ENCODE results near the gene CNGB1.

Gene CNGB1

DNA sequence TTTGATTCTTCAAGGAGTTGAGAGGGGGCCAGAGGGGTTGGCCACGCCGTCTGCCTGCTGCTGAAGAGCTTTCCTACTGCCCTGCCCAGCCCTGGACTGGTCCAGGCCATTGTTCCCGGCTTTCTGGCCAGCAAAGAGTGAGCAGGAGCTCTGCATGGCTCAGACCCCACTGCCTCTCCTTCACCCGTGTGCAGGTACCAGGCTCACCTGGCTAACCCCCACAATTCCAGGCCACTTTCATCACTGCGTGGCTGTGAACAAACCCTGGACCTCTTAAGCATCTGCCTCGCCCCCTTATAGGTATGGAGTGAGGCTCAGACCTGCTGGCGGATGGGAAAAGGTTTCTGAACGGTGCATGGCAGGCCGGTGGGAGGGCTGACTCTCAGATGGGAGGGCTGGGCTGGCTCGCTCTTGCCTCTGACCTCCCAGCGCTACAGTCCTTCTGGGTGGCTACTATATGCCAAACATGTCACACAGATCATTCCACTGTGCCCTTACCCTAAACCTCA is 20.7 kb upstream of the CNGB1 start:
- no peak overlapping the region for H3K4me3 ChIP-seq (ENCODE audit: severe bottlenecking)
- no peaks in the 10 kb centered on the region for H3K9me3 ChIP-seq (ENCODE audit: severe bottlenecking)
- no peak overlapping the region for H3K27ac ChIP-seq (ENCODE audit: poor library complexity, severe bottlenecking)
- H3K27me3 ChIP-seq (ENCODE audit: insufficient read depth, poor library complexity, severe bottlenecking): no peaks in the 10 kb centered on the region
- peaks cover 9% of the 10 kb centered on the region for H3K36me3 ChIP-seq (ENCODE audit: low read depth)
- H3K4me1 ChIP-seq (ENCODE audit: insufficient read depth, poor library complexity, severe bottlenecking): peaks cover 22% of the 10 kb centered on the region
- DNase-seq (ENCODE audit: low spot score) (no peak), ATAC-seq (ENCODE audit: low read depth) (no peak)
- TF ChIP-seq, protein P1, sequence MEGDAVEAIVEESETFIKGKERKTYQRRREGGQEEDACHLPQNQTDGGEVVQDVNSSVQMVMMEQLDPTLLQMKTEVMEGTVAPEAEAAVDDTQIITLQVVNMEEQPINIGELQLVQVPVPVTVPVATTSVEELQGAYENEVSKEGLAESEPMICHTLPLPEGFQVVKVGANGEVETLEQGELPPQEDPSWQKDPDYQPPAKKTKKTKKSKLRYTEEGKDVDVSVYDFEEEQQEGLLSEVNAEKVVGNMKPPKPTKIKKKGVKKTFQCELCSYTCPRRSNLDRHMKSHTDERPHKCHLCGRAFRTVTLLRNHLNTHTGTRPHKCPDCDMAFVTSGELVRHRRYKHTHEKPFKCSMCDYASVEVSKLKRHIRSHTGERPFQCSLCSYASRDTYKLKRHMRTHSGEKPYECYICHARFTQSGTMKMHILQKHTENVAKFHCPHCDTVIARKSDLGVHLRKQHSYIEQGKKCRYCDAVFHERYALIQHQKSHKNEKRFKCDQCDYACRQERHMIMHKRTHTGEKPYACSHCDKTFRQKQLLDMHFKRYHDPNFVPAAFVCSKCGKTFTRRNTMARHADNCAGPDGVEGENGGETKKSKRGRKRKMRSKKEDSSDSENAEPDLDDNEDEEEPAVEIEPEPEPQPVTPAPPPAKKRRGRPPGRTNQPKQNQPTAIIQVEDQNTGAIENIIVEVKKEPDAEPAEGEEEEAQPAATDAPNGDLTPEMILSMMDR (IDR thresholded peaks at IDR 0.05; ENCODE audit: poor library complexity, severe bottlenecking): no peak

DNA sequence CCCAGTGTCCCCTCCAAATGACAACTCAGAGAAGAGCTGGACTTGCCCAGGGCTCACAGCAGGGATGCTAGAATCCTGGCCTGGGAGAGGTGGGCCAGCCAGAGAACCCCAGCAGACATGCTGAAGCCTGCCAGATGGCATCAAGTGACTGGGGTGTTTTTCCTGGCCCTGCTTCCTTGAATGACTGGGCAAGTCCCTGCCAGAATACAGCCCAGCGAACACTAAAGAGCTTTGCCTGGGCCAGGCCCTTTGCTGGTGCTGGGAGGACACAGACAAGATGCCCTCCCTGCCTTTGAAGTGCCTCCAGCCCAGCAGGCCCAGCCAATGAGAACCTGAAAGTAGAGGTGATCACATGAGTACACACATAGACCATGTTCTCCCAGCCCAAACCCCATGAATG is 18.0 kb upstream of the CNGB1 start:
- DNase-seq (ENCODE audit: low spot score) (peak; percentile 64), ATAC-seq (ENCODE audit: low read depth) (no peak)
- Histone ChIP-seq H3K27me3 (ENCODE audit: insufficient read depth, poor library complexity, severe bottlenecking) (no peaks in the 10 kb centered on the region), H3K4me3 (ENCODE audit: severe bottlenecking) (no peak overlapping the region), H3K36me3 (ENCODE audit: low read depth) (no peaks in the 10 kb centered on the region), H3K27ac (ENCODE audit: poor library complexity, severe bottlenecking) (no peak overlapping the region), H3K9me3 (ENCODE audit: severe bottlenecking) (no peaks in the 10 kb centered on the region), H3K4me1 (ENCODE audit: insufficient read depth, poor library complexity, severe bottlenecking) (peaks cover 17% of the 10 kb centered on the region)
- TF ChIP-seq, protein P1 (IDR thresholded peaks at IDR 0.05; ENCODE audit: poor library complexity, severe bottlenecking): no peak

DNA sequence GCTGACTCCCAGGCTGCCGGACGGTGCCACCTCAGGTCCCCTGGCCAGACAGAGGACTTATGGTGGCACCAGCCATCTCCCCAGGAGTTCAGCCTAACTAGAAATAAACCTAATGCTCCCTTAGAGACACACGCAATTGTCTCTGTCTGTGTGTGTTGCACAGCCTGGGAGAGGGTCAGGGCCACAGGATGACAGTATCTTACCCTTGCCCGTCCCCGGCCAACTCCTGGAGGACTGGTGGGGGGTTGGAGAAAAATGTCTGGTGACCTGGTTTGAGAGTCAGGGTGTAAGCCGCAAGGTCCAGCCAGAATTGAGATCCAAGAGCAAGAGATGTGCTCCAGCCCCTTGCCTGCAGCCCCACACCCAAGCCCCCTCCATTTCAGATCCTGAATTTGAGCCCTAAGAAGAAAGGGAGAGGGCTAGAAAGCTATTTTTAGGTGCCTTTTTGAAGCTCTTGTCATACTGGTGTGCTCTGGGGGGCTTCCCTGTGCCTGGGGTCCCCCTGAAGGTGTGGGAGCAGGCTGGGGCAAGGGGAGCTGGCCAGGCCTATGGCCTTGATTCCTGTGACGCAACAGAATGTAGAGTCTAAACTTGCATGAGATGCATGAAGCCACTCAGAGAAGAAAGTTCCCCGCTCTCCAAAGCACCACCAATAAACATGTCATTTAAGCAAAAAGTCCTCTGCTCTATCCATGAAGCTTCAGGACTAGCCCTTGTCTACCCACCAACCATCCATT is 16.7 kb upstream of the CNGB1 start:
- Histone ChIP-seq H3K27me3 (ENCODE audit: insufficient read depth, poor library complexity, severe bottlenecking) (no peaks in the 10 kb centered on the region), H3K4me3 (ENCODE audit: severe bottlenecking) (no peak overlapping the region), H3K9me3 (ENCODE audit: severe bottlenecking) (no peaks in the 10 kb centered on the region), H3K36me3 (ENCODE audit: low read depth) (no peaks in the 10 kb centered on the region), H3K27ac (ENCODE audit: poor library complexity, severe bottlenecking) (no peak overlapping the region), H3K4me1 (ENCODE audit: insufficient read depth, poor library complexity, severe bottlenecking) (peaks cover 7% of the 10 kb centered on the region)
- no peak for ATAC-seq (ENCODE audit: low read depth)
- peak; percentile 46 for DNase-seq (ENCODE audit: low spot score)
- TF ChIP-seq, protein P1 (IDR thresholded peaks at IDR 0.05; ENCODE audit: poor library complexity, severe bottlenecking): no peak

DNA sequence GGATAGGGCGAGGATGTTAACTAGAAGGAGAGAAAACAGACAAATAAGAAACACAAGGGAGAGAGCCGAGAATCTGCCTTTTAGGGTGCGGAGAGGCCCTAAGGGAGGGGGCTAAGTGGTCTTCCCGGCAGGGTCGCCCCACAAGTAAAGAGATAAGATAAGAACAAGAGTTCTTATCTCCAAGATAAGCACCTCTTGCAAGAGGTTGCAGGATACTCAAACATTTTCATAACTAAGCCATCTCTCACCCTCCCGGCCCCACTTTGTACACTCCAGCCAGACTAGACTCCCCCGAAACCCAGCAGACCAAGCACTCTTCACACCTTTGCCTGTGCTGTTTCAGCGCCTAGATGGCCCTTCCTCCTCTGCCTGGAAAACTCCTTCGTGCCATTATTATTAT is 15.3 kb upstream of the CNGB1 start:
- Histone ChIP-seq H3K4me1 (ENCODE audit: insufficient read depth, poor library complexity, severe bottlenecking) (peaks cover 7% of the 10 kb centered on the region), H3K4me3 (ENCODE audit: severe bottlenecking) (no peak overlapping the region), H3K27ac (ENCODE audit: poor library complexity, severe bottlenecking) (no peak overlapping the region), H3K27me3 (ENCODE audit: insufficient read depth, poor library complexity, severe bottlenecking) (no peaks in the 10 kb centered on the region), H3K36me3 (ENCODE audit: low read depth) (no peaks in the 10 kb centered on the region), H3K9me3 (ENCODE audit: severe bottlenecking) (no peaks in the 10 kb centered on the region)
- ATAC-seq (ENCODE audit: low read depth) (no peak), DNase-seq (ENCODE audit: low spot score) (peak; percentile 23)
- TF ChIP-seq, protein P1 (IDR thresholded peaks at IDR 0.05; ENCODE audit: poor library complexity, severe bottlenecking): no peak
